ENCODE measurements around the gene NAALADL1.

DNA sequence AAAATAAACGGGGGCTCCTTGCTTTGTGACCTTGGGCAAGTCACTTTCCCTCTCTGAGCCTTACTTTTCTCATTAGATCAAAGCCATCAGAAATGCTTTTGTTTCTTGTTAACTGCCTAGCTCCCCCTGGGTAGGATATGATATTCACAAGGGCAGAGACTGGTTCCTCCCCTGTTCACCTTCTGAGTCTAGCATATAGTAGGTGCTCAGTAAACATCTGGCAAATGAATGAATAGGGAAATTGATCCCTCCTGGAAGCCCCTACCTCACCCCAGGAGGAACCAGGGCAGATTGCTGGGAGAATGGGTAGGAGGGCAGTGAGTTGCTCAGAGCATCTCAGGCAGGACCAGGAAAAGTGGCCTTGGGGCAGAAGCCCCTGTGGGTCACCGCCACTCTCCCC is 23.9 kb downstream of the NAALADL1 start:
- TF ChIP-seq SP2 (IDR thresholded peaks at IDR 0.05; ENCODE audit: extremely low read depth, low read depth, low read length, poor library complexity, severe bottlenecking) (no peak), POLR2A (conservative IDR thresholded peaks at IDR 0.05) (no peak), BRCA1 (IDR thresholded peaks at IDR 0.05) (no peak), BRCA1 (CRISPR knock-in tag; IDR thresholded peaks at IDR 0.05) (no peak), ZNF347 (CRISPR knock-in tag; IDR thresholded peaks at IDR 0.05; ENCODE audit: low read depth) (no peak), SAP30 (IDR thresholded peaks at IDR 0.05; ENCODE audit: borderline replicate concordance, insufficient read depth, low read depth, low read length, poor library complexity, severe bottlenecking) (no peak), MTA1 (IDR thresholded peaks at IDR 0.05; ENCODE audit: borderline replicate concordance) (no peak), ARNT (IDR thresholded peaks at IDR 0.05) (no peak), CEBPB (tag; IDR thresholded peaks at IDR 0.05) (no peak), PURB (CRISPR knock-in tag; IDR thresholded peaks at IDR 0.05; ENCODE audit: low read depth) (no peak), CCAR2 (IDR thresholded peaks at IDR 0.05; ENCODE audit: low read depth, low read length) (no peak)
- TF ChIP-seq, protein P1, sequence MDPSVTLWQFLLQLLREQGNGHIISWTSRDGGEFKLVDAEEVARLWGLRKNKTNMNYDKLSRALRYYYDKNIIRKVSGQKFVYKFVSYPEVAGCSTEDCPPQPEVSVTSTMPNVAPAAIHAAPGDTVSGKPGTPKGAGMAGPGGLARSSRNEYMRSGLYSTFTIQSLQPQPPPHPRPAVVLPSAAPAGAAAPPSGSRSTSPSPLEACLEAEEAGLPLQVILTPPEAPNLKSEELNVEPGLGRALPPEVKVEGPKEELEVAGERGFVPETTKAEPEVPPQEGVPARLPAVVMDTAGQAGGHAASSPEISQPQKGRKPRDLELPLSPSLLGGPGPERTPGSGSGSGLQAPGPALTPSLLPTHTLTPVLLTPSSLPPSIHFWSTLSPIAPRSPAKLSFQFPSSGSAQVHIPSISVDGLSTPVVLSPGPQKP (CRISPR knock-in tag; IDR thresholded peaks at IDR 0.05) = no peak
- TF ChIP-seq, protein P2, sequence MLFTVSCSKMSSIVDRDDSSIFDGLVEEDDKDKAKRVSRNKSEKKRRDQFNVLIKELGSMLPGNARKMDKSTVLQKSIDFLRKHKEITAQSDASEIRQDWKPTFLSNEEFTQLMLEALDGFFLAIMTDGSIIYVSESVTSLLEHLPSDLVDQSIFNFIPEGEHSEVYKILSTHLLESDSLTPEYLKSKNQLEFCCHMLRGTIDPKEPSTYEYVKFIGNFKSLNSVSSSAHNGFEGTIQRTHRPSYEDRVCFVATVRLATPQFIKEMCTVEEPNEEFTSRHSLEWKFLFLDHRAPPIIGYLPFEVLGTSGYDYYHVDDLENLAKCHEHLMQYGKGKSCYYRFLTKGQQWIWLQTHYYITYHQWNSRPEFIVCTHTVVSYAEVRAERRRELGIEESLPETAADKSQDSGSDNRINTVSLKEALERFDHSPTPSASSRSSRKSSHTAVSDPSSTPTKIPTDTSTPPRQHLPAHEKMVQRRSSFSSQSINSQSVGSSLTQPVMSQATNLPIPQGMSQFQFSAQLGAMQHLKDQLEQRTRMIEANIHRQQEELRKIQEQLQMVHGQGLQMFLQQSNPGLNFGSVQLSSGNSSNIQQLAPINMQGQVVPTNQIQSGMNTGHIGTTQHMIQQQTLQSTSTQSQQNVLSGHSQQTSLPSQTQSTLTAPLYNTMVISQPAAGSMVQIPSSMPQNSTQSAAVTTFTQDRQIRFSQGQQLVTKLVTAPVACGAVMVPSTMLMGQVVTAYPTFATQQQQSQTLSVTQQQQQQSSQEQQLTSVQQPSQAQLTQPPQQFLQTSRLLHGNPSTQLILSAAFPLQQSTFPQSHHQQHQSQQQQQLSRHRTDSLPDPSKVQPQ (CRISPR knock-in tag; IDR thresholded peaks at IDR 0.05; ENCODE audit: borderline replicate concordance) = no peak
- TF ChIP-seq, protein P3, sequence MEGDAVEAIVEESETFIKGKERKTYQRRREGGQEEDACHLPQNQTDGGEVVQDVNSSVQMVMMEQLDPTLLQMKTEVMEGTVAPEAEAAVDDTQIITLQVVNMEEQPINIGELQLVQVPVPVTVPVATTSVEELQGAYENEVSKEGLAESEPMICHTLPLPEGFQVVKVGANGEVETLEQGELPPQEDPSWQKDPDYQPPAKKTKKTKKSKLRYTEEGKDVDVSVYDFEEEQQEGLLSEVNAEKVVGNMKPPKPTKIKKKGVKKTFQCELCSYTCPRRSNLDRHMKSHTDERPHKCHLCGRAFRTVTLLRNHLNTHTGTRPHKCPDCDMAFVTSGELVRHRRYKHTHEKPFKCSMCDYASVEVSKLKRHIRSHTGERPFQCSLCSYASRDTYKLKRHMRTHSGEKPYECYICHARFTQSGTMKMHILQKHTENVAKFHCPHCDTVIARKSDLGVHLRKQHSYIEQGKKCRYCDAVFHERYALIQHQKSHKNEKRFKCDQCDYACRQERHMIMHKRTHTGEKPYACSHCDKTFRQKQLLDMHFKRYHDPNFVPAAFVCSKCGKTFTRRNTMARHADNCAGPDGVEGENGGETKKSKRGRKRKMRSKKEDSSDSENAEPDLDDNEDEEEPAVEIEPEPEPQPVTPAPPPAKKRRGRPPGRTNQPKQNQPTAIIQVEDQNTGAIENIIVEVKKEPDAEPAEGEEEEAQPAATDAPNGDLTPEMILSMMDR (IDR thresholded peaks at IDR 0.05 in 2 of 3, conservative IDR thresholded peaks at IDR 0.05 in 1 of 3; ENCODE audit: insufficient read depth in 2 of 3, low read depth in 1 of 3, low read length in 3 of 3) = no peak
- TF ChIP-seq, protein P4, sequence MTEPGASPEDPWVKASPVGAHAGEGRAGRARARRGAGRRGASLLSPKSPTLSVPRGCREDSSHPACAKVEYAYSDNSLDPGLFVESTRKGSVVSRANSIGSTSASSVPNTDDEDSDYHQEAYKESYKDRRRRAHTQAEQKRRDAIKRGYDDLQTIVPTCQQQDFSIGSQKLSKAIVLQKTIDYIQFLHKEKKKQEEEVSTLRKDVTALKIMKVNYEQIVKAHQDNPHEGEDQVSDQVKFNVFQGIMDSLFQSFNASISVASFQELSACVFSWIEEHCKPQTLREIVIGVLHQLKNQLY (CRISPR knock-in tag; conservative IDR thresholded peaks at IDR 0.05) = no peak

Measured in K562 (cell line).